ENCODE results near the gene MPND. TPM values are rescaled to one million over a fixed set of nuclear protein-coding genes. Genes with fewer than 3 reads are reported as not detected.

The MPND gene, protein sequence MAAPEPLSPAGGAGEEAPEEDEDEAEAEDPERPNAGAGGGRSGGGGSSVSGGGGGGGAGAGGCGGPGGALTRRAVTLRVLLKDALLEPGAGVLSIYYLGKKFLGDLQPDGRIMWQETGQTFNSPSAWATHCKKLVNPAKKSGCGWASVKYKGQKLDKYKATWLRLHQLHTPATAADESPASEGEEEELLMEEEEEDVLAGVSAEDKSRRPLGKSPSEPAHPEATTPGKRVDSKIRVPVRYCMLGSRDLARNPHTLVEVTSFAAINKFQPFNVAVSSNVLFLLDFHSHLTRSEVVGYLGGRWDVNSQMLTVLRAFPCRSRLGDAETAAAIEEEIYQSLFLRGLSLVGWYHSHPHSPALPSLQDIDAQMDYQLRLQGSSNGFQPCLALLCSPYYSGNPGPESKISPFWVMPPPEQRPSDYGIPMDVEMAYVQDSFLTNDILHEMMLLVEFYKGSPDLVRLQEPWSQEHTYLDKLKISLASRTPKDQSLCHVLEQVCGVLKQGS
- total RNA-seq = 10 to 100 TPM in 1 of 4 donors, 1 to 10 TPM in 3; 4.4 to 10.6 (median 7.8) TPM

GRCh38 chr19:4343370-4344307 is at the start of gene MPND:
Gene MPND, plus strand, starts transcription at chr19:4343562. Its CDS starts 32 bp downstream, at chr19:4343594.
- peak; percentile 90 to 98 for DNase-seq (ENCODE audit: low spot score in 2 of 2)
- peak within 1 kb of the TSS; percentile 64 for H3K4me3 ChIP-seq (ENCODE audit: low read depth, poor library complexity, severe bottlenecking)
- intact Hi-C loops (cut with DNase I; ENCODE audit: low total_unique reads) = no loop called here
- WGBS, 2 donors = 9 to 11% methylated on average over 33 to 41 of the region's 101 CpGs
- TF ChIP-seq CTCF (IDR thresholded peaks at IDR 0.05) (no peak), POLR2A (IDR thresholded peaks at IDR 0.05) (no peak)

GRCh38 chr19:4294389-4294788 is 49.0 kb upstream of the MPND start:
- WGBS, 2 donors = 46 to 47% methylated on average over 10 of the region's 10 CpGs
- no peak for TF ChIP-seq CTCF (IDR thresholded peaks at IDR 0.05)
- no peak for TF ChIP-seq POLR2A (IDR thresholded peaks at IDR 0.05)
- intact Hi-C loops (cut with DNase I; ENCODE audit: low total_unique reads) = no loop called here
- DNase-seq (ENCODE audit: low spot score in 2 of 2) = no peak
- no peak overlapping the region for H3K4me3 ChIP-seq (ENCODE audit: low read depth, poor library complexity, severe bottlenecking)

DNA sequence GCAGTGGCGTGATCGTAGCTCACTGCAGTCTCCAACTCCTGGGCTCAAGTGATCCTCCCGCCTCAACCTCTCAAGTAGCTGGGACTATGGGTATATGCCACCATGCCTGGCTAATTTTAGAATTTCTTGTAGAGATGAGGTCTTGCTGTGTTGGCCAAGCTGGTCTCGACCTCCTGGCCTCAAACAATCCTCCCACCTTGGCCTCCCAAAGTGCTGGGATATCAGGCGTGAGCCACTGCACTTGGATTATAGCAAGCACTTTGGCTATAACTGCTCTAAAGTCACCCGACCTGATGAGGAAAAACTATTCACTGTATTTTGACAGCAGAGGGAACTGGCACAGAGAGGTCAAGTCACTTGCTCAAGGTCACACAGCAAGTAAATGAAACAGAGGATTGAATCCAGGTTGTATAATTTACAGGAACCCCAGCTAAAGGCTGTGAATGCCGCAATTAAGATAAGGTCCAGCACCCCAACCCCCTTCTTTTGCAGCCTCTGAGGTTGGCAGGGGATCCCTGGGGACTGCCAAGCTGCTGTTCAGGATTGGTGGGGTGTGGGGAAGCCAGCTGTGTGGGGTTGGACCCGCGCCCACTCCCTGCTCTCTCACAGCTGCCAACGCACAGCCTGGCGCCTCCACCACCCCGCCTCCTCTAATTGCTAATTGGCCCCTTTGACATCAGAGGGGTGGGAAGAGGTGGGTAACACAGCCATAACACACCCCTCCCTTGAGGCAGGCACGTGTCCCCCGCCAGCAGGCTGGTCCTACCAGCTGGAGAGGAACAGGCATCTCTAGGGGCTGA is 47.2 kb upstream of the MPND start:
- TF ChIP-seq POLR2A (IDR thresholded peaks at IDR 0.05) = no peak
- no peak for TF ChIP-seq CTCF (IDR thresholded peaks at IDR 0.05)
- 30 to 46% methylated on average over 14 of the region's 14 CpGs for WGBS, 2 donors
- no peak for DNase-seq (ENCODE audit: low spot score in 2 of 2)
- no peak overlapping the region for H3K4me3 ChIP-seq (ENCODE audit: low read depth, poor library complexity, severe bottlenecking)
- intact Hi-C loops (cut with DNase I; ENCODE audit: low total_unique reads) = no loop called here

DNA sequence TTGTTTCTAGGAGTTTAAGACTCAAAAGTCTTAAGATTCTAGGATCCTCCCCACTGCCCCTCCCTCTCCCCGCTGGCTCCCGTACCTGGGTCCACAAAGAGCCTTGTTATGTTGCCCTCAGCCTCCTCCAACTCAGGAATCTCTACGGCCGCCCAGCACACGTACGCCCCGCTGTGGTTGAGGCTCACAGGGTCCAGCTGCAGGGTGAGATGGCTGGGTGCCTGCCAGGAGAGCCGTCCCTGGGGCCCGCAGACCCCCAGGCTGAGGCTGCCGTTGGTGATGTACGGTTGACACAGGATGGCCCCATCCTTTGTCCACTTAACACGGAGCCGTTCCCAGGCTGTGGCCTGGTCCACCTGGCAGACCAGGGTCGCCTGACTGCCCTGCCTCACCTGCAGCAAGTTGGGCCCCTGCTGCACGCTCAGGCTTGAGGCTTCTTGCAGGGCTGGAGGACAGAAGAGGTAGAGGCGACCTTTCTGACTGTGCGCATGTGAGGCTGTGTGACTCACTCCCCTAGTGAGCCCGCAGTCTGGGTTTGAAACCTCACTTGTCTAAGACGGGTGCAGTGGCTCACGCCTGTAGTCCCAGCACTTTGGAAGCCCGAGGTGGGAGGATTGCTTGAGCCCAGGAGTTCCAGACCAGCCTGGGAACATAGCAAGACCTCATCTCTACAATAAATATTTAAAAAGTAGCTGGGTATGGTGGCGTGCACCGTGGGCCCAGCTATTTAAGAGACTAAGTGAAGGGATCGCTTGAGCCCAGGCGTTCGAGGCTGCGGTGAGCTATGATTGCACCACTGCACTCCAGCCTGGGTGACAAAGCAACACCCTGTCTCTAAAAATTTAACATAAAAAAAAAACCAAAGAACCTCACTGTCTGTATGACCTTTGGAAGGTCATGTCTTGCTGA is 45.2 kb upstream of the MPND start:
- TF ChIP-seq CTCF (IDR thresholded peaks at IDR 0.05) = no peak
- no peak for TF ChIP-seq POLR2A (IDR thresholded peaks at IDR 0.05)
- DNase-seq (ENCODE audit: low spot score in 2 of 2) = no peak
- H3K4me3 ChIP-seq (ENCODE audit: low read depth, poor library complexity, severe bottlenecking) = no peak overlapping the region
- intact Hi-C loops (cut with DNase I; ENCODE audit: low total_unique reads) = no loop called here
- 74 to 76% methylated on average over 24 to 26 of the region's 27 CpGs for WGBS, 2 donors
